ENCODE results near the gene GJD4.

GJD4 gene

GRCh38 chr10:35605191-35605590 is at the start of gene GJD4:
Gene GJD4, plus strand, starts transcription at chr10:35605341. Its CDS starts 227 bp downstream, at chr10:35605568.
- DNase-seq (ENCODE audit: insufficient read length, low spot score) (no peak), FAIRE-seq (no peak)
- TF ChIP-seq, protein P1, sequence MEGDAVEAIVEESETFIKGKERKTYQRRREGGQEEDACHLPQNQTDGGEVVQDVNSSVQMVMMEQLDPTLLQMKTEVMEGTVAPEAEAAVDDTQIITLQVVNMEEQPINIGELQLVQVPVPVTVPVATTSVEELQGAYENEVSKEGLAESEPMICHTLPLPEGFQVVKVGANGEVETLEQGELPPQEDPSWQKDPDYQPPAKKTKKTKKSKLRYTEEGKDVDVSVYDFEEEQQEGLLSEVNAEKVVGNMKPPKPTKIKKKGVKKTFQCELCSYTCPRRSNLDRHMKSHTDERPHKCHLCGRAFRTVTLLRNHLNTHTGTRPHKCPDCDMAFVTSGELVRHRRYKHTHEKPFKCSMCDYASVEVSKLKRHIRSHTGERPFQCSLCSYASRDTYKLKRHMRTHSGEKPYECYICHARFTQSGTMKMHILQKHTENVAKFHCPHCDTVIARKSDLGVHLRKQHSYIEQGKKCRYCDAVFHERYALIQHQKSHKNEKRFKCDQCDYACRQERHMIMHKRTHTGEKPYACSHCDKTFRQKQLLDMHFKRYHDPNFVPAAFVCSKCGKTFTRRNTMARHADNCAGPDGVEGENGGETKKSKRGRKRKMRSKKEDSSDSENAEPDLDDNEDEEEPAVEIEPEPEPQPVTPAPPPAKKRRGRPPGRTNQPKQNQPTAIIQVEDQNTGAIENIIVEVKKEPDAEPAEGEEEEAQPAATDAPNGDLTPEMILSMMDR (IDR thresholded peaks at IDR 0.05; ENCODE audit: insufficient read depth, missing control alignments), result no peak

DNA sequence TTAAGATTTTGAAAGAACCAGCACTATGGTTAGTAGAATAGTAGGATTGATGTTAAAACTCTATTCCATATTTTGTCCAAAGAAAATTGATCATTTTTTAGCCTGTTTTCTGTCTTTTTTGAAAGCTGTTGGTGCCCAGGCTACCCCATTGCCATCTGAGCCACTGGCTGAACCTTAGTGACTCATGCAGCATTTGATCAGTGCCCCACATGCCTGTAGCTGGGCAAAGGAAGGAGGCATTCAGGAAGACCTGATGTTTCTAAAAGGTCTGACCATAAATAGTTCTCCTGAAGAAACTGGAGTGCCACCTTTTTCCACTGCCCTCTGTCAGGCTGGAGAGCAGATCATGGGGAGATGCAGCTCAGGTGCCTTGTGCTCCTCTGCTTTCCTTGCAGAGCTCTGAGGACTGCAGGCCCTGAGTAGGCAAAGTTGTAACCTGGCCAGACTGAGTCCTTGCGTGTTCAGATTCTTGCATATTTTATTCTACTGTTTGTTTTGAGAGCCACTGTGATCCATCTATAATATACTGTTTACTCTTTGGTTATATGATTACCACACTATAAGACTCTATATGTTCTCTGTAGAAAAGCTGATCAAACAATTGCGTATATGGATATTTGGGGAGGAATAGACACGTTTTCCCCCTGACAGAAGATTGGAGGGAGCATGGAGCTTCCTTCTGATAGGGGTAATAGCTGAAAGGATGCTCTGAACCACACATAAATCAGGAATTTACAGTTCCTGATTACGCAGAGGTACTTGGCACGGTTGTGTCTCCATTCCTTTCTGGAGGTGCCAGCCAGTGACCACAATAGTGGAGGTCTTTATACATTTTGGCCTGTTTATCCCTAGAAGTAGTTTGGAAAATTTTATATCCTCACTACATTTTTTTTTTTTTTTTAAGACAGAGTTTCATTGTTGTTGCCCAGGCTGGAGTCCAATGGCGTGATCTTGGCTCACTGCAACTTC is 48.9 kb upstream of the GJD4 start:
- TF ChIP-seq, protein P1 (IDR thresholded peaks at IDR 0.05; ENCODE audit: insufficient read depth, missing control alignments), result no peak
- FAIRE-seq, result no peak
- no peak for DNase-seq (ENCODE audit: insufficient read length, low spot score)

DNA sequence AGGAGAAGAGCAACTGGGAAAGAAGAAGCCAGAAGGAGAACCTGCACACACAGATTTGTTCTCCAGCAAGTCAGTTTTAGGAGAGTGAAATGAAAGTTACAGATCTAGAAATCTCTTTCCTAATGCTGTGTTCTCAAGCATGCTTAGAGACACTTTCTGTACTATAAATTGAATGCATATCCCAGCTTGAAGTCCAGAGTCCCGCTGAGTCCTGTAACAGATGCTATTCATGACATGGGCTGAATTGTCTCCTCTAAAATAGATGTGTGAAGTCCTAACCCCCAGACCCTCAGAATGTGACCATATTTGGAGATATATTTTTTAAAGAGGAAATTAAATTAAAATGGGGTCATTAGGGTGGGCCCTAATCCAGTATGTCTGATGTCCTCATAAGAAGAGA is 46.9 kb upstream of the GJD4 start:
- TF ChIP-seq, protein P1 (IDR thresholded peaks at IDR 0.05; ENCODE audit: insufficient read depth, missing control alignments), result no peak
- FAIRE-seq, result peak; percentile 51
- DNase-seq (ENCODE audit: insufficient read length, low spot score), result no peak

GRCh38 chr10:35559416-35559815 is 45.7 kb upstream of the GJD4 start:
- FAIRE-seq, result peak; percentile 94
- TF ChIP-seq, protein P1 (IDR thresholded peaks at IDR 0.05; ENCODE audit: insufficient read depth, missing control alignments), result no peak
- DNase-seq (ENCODE audit: insufficient read length, low spot score), result peak; percentile 36

DNA sequence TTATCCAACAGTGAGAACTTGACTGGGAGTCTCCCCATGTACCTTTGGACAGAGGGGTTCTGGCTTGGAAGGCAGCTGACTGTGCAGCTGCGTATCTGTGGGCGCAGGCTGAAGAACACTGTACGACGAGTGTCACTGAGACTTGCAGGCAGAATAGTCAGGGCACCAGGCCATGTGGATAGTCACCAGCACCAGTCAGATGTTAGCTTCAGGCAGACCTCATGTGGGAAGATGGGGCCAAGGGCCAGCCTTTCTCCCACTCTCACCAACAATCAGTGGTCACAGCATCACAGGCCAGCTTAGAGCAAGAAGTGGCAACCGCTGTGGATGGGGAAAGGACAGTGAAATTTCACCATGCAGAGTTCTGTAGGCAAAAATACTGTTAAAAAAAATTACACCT is 43.4 kb upstream of the GJD4 start:
- TF ChIP-seq, protein P1 (IDR thresholded peaks at IDR 0.05; ENCODE audit: insufficient read depth, missing control alignments), result no peak
- no peak for FAIRE-seq

DNA sequence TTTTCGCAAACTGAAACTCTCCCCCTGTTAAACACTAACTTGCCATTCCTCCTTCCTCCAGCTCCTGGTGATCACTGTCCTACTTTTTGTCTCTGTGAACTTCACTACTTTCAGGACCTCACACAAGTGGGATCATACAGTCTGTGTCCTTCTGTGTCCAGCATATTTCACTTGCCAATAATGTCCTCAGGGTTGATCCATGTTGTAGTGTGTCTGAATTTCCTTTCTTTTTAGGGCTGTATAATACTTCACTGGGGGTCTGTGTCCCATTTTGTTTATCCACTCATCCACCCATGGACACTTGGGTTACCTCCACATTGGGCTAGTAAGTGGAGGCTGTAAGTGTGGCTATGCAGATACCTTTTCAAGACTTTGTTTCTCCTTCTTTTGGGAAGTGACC is 42.7 kb upstream of the GJD4 start:
- FAIRE-seq (no peak), DNase-seq (ENCODE audit: insufficient read length, low spot score) (no peak)
- TF ChIP-seq, protein P1 (IDR thresholded peaks at IDR 0.05; ENCODE audit: insufficient read depth, missing control alignments), result no peak

More for the DNA sequence above, 43.4 kb upstream of the GJD4 start:
- DNase-seq (ENCODE audit: insufficient read length, low spot score), result no peak

Data from D721Med (cell line).